Stimulated activated CD4-positive, alpha-beta T cell treated with anti-CD3 and anti-CD28 coated beads, Interleukin-4, amount 100 ng/mL, for 1 hour (primary cell): ENCODE results near the gene SLC7A6.
A peak's percentile ranks its signal among the peaks of the same experiment; 100 is the strongest.

Experiments
- DNase-seq: peaks from one replicate; pipeline ENCODE4 v3.0.0-alpha.2; 2020

Gene SLC7A6

DNA sequence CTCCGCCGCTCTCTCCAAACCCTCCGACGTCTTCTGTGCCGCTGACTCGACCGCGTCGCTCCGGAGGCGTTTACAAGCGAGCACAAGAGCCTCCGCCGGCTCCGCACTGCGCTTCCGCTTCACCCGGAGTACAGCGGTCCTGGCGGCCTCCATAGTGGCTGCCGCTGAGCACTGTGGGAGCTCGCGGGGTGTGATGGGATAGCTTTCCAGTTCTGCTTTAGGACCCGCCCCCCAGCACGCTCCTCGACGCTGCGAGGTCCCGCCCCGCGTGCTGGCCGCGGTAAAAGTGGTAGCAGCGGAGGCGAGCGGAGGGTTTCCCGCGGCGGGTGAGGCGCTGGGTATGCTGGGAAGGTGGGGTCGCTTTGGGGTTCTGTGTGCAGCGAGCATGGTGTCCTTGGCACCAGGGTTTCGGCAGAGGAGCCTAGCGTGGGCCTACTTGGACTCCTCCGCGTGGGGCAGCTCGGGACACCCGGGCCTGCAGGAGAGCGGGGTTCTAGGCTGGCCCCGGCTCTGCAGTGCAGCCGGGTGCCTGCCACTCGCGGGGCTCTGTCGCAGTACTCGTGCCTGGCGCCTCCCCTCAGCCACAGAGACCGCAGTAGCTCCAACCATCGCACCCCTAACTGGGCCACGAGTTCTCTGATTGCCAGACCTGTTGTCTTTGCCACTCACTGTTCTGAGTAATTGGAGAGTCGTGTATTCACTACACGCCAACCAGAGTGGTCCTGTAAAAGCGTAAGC lies 46.6 kb downstream of the SLC7A6 start, which contains the start of the genes PRMT7 and SLC7A6OS:
Gene PRMT7, plus strand, starts transcription at position 246 of the 738 bp plus-strand sequence. CDS start 4,961 bp downstream, outside the sequence.
Gene SLC7A6OS, minus strand, starts transcription at position 173 of the 738 bp plus-strand sequence. Its CDS starts 20 bp downstream, at position 153.
- peak; percentile 92 for DNase-seq

DNA sequence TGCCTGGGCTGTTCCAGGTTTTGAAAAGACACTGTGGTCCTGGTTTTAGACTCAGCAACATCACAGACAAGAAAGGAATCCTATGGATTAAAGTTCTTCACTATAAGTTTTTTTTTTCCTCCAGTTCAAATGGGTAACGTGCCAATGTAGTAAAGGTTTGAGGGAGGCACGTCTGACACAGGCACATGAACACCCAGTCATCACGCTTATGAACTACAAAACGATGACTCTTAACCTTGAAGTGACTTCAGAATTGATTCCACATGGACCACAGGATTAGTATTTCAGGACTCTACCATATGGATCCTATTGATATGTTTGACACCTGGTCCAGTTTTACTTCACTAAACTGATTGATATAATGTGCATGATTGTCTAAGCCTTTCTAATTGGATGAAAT lies 48.8 kb downstream of the SLC7A6 start:
- DNase-seq, result no peak

DNA sequence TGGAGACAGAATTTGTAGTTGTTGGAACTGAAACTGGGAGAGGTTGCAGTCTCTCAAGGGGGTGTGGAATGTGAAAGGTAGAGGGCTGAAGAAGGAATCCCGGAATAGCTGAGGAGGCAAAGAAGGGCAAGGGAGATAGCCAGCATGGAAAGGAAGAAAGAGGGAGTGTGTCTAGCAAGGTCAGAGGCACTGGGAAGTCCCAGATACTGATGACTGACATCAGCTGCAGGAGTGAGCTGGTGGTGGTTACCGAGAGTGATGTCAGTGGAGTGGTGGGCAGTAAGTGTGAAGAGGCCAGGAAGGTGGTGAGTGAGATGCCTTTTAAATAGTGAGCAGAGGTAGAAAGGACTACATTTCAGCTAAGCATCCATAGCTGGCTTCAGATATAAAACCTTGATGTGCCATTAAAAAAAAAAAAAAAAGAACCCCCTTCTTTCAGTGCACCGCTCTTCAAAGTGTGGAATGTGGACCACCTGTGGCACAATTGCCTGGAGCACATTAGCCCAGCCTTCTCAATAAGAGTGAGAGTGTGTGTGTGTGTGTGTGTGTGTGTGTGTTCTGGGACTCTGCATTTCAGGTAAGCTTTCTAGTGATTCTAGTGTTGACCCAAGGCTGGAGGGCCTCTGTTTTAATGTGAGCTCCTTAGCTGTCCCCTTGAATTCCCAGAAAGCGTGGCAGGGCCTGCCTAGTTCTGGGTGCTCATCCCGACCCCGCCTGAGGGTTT lies 55.0 kb downstream of the SLC7A6 start:
- peak; percentile 22 for DNase-seq

DNA sequence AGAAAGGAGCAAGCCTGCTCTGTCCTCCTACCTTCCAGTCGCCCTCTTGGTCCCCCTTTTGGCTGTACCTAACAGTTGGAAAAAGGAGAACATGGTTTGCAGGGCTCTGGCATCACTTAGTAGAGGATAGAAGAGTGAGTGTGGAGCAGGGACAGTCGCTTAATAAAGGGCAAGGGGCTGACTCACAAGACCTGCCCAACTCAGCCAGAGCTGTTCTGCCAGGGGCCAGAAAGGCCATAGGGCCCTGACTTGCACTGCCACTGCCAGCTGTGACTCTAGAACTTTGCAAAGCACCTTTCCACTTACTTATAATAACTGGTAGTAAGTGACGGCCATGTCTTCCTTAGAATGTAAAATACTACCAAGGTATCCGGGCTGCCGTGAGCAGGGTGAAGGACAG lies 60.0 kb downstream of the SLC7A6 start:
- no peak for DNase-seq

DNA sequence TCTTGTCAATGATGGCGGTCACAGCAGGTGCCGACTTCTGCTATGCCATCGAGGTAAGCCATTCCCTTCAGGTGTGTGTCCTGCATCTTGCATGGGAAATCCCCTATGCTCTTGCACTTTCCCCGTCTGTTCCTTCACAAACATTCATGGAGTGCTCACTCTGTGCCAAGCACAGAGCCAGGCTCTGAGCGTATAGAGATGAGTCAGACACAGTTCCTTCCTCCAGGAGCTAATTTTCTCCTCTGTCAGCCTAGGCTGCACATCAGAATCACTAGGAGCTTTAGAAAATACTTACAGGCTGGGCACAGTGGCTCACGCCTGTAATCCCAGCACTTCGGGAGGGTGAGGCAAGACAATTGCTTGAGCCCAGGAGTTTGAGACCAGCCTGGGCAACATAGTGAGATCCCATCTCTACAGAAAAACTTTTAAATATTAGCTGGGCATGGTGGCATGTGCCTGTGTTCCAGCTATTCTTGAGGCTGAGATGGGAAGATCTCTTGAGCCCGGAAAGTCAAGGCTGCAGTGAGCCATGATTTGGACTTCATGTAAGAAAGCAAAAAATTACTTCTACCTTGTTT lies 60.5 kb downstream of the SLC7A6 start:
- no peak for DNase-seq

DNA sequence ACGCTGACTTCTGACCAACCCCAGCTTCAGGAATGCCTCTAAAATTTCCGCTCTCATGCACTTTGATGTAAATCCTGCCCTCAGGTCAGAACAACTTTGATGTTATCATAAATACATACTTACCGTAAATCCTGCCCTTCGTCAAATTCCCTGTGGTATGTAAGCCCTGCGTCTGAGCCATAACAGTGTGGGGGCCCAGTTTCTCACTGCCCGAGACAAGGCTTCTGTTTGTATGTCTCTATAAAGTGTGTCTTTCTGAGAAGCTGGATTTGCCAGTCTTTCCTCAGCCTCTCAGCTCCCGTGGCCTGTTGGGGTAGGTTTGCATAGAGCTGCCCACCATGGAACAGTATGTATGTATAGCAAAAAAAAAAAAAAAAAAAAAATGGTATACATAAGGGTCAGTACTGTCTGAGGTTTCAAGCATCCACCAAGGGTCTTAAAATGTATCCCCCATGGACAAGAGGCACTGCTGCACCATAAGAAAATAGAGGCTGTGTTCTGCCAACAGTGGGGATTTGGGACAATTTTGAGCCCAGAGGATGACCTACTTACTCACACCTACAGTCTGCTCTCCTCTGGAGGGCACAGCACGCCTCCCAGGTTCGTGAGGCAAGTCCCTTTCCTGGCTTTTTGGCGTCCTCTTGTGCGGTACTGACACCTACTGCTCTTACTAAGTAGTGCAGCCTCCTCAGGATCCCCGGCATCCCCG lies 64.0 kb downstream of the SLC7A6 start:
- DNase-seq, result peak; percentile 71

DNA sequence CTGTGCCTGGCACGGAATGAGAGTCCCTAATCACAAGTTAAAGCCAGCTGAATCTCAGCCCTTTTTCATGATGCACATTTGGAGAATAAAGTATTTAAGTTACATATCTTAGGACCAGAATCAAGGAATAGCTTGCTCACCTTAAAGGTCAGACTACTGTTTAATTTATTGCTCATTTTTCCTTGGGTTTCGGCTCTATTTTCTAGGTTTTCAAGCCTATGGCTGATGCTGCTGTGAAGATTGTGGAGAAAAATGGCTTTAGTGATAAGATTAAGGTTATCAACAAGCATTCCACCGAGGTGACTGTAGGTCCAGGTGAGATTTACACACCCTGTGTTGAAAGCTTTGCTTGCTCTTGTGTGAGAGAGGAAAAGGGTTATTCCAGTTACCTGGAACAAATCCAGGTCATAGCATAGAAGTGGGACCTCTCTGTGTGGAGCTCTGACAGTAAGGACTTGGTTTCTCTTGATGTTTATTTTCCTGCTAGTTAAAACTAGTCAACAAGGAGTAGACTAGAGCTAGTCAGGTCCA lies 64.6 kb downstream of the SLC7A6 start:
- no peak for DNase-seq

DNA sequence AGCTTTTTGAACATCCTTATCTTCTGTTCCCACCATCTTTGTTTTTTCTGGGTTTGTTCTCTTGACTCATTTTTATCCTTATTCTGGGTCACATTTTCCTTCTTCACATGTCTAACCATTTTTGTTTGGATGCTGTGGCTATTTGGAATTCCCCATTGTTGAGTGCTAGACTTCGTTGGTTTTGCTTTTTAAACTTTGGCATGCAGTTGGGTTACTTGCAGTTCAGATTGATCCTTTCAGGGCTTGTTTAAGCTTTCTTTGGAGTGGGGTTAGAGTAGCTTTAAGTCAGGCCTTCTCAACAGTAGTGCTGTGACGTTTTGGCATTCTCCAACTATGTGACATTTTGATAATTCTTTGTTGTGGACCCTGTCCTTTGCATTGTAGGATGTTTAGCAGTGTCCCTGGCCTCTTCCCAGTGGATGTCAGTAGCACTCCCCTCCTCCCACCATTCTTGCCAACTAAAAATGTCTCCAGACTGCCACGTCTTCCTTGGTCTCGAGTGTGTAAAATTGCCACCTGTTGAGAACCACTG lies 67.6 kb downstream of the SLC7A6 start:
- no peak for DNase-seq

DNA sequence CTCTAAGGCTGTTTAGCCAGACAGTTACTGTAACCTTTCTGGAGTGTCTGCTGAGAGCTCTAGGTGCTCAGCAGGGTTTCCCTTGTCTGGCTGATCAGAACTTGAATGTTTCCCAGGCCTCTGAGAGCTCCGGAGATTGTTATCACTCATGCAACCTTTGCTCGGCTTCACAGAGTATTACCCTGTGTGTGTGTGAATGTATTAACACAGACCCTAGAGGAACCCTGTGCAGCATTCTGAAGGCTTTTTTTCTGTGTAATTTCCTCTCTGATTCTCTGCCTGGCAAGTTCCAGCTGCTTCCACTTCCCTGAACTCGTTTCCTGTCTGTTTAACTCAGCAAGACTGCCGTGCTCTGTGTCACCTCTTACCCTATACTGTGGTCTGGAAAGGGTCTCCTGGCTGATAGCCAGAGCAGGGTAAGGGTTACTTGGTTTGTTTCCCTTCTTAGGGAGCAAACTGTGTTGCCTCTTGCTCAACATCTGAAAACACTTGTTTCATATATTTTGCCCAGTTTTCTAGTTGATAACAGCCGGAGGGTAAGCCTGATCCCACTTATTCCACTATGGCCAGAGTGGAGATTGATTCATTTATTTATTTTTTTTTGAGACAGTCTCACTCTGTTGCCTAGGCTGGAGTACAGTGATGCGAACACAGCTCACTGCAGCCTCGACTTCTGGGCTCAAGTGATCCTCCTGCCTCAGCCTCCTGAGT lies 68.2 kb downstream of the SLC7A6 start:
- no peak for DNase-seq

DNA sequence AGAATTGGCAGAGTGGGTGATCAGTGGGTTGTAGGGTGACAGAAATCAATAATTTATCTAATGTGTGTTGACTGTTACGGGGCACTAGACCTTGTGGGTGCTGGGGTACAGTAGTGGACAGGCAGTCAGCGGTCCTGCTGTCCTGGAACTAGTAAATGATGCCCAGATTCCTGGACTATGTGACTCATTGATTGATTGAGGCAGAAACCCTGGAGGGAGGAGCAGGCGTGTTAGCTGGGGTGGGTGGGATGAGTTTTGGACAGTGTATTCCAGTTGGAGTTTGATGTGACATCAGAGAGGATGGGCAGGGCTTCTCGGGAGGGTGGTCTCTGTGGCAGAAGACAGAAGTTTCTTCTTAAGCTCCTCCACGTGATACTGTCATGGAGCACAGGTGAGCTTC lies 70.8 kb downstream of the SLC7A6 start:
- DNase-seq, result no peak

DNA sequence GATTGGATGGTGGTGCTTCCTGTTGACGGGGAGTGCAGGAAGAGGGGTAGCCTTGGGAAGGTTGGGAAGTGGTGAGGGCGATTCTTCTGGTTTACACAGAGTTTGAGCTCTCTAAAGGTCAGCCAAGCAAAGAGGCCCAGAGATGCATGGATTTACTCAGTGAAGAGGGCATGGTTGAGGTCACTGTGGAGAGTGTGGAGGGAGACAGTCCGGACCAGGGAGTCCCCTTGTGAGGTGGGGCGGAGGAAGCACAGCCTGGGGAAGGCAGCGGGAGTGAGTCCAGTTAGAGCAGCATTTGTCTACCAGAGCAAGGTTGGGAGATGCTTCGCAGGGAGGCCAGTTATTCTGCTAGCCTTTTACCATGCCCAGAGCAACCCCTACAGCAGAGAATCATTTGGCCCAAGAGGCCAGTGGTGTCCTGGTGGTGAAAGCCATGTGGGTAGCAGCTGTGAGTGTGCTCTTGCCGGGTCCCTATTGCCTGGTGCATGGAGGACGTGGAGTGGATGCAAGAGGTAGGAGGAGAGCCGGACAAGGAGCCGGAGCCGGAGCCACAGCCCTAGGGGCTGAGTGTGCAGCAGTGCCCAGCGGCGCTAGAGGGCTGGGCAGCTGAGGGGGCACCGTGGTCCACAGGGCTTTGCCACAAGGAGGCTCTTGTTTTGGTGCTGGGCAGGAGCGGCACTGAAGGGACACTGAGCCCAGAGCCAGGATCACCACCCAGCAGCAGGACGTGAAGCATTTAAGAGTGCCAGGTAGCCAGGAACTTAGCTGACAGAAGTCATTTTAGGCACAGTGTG lies 74.2 kb downstream of the SLC7A6 start:
- DNase-seq, result no peak

DNA sequence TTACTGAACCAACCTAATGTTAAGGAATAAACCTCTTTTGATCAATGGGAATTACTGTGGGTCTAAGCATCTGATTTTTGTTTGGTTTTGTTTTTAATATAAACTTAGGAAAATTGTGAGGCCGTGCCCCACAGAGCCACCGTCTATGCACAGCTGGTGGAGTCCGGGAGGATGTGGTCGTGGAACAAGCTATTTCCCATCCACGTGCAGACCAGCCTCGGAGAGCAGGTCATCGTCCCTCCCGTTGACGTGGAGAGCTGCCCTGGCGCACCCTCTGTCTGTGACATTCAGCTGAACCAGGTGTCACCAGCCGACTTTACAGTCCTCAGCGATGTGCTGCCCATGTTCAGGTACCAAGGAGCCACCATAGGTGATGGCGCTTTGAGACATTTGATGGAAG lies 74.9 kb downstream of the SLC7A6 start:
- DNase-seq, result no peak

DNA sequence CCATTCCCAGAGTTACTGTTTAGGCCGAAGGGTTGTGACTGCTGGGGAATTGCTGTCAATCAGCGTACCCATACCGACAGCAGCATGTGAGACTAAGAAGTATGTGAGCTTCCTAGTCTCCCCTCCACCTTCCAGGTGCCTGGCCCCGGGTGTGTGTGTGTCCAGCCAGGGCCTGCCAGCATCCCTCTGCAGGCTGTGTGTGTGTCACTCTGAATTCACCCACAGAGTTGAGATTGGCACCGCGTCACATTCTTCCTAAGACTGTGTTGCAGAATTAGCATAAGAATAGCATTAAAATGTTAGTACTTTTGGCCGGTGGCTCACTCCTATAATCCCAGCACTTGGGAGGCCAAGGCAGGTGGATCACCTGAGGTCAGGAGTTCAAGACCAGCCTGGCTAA lies 78.3 kb downstream of the SLC7A6 start:
- DNase-seq, result no peak

DNA sequence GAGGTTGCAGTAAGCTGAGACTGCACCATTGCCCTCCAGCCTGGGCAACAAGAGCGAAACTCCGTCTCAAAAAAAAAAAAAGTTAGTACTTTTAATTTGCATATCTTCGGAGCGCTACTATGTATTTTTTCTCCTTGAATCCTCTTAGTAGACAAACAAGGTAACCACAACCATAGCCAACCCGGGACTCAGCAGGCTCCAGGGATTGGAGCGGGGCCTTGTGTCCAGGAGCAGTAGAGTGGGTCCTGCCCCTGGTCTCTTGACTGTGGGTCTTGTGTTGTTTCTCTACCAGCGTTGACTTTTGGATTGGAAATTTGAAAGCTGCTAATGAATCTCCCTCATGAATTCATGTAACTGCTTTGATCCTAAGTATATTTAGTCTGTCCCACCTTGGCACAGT lies 78.8 kb downstream of the SLC7A6 start:
- DNase-seq, result no peak

DNA sequence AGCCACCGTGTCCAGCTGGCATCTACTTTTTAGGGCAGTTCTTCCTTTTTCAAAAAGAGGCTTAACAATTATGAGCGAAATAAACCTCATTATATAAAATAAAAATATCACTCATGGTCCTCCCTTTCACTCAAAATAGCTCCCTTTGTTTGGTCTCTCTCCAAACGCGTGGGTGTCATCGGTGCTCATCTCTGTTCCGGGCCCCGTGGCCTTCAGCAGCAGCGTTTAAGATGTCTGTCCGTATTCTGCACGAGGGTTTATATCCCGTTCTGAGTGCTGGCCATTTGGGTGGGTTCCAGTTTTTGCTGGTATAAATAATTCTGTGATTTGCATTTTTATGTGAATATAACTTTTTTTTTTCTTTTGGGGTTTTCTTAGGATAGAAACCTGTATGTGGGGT lies 79.9 kb downstream of the SLC7A6 start:
- DNase-seq, result no peak

DNA sequence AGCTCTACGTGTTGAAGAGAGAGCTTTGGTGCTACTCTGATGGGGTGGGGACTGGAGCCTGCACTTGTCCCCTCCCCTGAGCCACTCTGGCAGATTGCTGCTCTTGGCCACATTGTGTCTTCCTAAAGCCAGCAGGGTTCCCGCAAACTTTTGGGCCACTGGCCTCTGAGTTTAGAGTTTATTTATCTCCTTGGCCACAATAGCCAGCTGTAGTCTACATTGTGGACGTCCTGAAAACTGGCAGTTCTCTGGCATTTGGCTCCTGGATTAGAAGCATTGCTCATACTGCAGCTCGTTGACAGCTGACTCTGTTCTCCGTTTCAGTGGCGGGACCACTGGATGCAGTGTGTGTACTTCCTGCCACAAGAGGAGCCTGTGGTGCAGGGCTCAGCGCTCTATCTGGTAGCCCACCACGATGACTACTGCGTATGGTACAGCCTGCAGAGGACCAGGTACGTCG lies 81.1 kb downstream of the SLC7A6 start:
- DNase-seq, result no peak

DNA sequence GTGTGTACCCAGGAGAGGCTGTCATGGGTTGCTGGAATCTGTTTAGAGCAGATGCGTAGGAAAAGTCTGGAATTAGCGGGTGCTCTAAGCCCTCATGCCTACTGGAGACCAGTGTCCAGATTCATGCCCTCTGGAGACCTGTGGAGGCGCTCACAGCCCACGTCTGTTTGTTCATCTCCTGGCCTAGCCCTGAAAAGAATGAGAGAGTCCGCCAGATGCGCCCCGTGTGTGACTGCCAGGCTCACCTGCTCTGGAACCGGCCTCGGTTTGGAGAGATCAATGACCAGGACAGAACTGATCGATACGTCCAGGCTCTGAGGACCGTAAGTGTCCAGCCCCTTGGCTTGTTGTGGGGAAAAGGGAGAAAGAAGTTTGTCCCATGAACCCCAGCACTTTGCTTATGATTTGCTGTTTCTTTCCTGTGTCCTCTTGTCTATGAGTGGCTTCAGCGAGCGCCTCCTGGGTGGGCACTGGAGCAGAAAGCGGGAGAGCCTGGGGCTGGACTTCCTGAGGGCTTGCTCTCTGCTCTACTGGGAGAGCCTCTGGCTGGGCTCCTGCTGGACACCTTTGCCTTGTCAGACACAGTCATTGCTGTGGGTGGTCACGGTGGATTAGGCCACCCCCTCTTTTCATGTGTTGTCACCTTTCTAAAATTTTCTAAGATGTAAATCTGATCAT lies 81.8 kb downstream of the SLC7A6 start:
- no peak for DNase-seq

DNA sequence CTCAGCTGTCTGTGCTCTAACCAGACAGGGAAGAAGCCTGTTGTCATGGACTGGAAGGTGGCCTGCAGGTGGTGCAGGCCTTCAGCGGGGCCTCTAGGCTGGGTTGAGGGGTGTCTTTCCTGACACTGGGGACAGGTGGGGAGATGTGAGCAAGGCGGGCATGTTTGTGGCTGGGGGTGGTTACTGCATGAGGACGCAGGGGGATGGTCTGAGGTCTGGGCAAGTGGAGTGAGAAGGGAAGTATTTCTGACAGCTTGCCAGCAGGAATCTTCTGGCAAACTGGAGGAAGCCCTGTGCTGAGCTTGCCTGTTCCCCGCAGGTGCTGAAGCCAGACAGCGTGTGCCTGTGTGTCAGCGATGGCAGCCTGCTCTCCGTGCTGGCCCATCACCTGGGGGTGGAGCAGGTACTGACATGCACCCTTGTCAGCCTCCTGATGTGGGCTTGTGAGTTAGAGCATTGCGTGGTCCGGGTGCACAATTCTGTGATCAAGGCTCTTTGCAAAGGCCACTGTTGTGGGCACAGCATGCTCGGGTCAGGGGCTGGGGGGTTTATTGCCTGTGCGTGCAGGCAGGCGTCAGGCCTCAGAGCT lies 82.7 kb downstream of the SLC7A6 start:
- DNase-seq, result no peak

DNA sequence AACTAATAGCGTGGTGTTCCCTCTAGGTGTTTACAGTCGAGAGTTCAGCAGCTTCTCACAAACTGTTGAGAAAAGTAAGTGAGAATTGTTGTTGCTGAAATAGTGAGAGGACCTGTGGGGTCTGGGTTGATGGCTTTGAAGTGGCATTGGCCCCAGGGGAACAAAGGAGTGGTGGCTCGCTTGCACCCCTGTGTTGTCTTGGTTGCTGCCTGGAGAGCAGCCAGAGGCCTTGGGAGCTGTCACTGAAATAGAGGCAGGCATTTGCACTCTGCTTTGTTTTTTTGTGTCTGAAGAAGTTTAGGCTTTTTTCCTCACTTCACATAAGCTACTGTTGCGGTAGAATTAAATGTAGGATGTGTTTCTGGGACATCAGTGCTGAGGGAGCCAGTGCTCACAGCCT lies 83.3 kb downstream of the SLC7A6 start:
- DNase-seq, result no peak
